ENCODE data around the gene NUDT3. TPM values are rescaled to one million over a fixed set of nuclear protein-coding genes. Genes with fewer than 3 reads are reported as not detected.

Gene NUDT3
- total and polyA plus RNA-seq, 9 of the 15 experiments (the other 6 are each of a cell fraction or from before 2014, with no cell fraction given) = 5.4 to 81.2 (median 56.4) TPM

DNA sequence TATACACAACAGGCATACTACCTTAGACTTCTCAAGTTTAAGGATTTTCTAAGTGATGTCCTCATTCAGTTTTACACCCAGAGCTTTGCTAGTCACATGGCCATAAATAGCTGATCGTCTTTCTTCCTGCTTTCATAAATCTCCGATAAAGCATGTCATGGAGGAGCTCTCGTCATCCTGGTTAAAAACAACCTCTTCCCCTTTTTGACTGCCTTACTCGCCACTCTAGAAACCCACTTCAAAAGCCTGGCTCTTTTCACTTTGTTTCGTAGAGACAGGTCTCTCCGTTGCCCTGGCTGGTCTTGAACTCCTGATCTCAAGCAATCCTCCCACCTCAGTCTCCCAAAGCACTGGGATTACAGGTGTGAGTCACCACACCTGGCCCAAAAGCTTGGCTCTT lies 76.7 kb downstream of the NUDT3 start (continued):
- TF ChIP-seq CXXC5 (CRISPR knock-in tag; IDR thresholded peaks at IDR 0.05) = peak; percentile 72
- TF ChIP-seq, protein P1, sequence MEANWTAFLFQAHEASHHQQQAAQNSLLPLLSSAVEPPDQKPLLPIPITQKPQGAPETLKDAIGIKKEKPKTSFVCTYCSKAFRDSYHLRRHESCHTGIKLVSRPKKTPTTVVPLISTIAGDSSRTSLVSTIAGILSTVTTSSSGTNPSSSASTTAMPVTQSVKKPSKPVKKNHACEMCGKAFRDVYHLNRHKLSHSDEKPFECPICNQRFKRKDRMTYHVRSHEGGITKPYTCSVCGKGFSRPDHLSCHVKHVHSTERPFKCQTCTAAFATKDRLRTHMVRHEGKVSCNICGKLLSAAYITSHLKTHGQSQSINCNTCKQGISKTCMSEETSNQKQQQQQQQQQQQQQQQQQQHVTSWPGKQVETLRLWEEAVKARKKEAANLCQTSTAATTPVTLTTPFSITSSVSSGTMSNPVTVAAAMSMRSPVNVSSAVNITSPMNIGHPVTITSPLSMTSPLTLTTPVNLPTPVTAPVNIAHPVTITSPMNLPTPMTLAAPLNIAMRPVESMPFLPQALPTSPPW (CRISPR knock-in tag; IDR thresholded peaks at IDR 0.05) = peak; percentile 23; the same call in 1 of the 2 replicates
- no peak for TF ChIP-seq RUNX1 (IDR thresholded peaks at IDR 0.05; ENCODE audit: low read depth)
- no peak for TF ChIP-seq EGR1 (conservative IDR thresholded peaks at IDR 0.05)
- TF ChIP-seq XRCC3 (IDR thresholded peaks at IDR 0.05) = no peak
- TF ChIP-seq POLR2B (IDR thresholded peaks at IDR 0.05; ENCODE audit: low read depth, partially characterized antibody) = no peak
- TF ChIP-seq SRSF7 (optimal IDR thresholded peaks at IDR 0.05; ENCODE audit: low read depth, low read length) = no peak
- no peak for TF ChIP-seq ZNF324 (CRISPR knock-in tag; IDR thresholded peaks at IDR 0.05)
- TF ChIP-seq ETS2 (tag; IDR thresholded peaks at IDR 0.05; ENCODE audit: borderline replicate concordance, poor library complexity, severe bottlenecking) = no peak
- TF ChIP-seq CBX2 (IDR thresholded peaks at IDR 0.05; ENCODE audit: insufficient read depth, low read length, poor library complexity, severe bottlenecking) = no peak
- TF ChIP-seq, protein P2, sequence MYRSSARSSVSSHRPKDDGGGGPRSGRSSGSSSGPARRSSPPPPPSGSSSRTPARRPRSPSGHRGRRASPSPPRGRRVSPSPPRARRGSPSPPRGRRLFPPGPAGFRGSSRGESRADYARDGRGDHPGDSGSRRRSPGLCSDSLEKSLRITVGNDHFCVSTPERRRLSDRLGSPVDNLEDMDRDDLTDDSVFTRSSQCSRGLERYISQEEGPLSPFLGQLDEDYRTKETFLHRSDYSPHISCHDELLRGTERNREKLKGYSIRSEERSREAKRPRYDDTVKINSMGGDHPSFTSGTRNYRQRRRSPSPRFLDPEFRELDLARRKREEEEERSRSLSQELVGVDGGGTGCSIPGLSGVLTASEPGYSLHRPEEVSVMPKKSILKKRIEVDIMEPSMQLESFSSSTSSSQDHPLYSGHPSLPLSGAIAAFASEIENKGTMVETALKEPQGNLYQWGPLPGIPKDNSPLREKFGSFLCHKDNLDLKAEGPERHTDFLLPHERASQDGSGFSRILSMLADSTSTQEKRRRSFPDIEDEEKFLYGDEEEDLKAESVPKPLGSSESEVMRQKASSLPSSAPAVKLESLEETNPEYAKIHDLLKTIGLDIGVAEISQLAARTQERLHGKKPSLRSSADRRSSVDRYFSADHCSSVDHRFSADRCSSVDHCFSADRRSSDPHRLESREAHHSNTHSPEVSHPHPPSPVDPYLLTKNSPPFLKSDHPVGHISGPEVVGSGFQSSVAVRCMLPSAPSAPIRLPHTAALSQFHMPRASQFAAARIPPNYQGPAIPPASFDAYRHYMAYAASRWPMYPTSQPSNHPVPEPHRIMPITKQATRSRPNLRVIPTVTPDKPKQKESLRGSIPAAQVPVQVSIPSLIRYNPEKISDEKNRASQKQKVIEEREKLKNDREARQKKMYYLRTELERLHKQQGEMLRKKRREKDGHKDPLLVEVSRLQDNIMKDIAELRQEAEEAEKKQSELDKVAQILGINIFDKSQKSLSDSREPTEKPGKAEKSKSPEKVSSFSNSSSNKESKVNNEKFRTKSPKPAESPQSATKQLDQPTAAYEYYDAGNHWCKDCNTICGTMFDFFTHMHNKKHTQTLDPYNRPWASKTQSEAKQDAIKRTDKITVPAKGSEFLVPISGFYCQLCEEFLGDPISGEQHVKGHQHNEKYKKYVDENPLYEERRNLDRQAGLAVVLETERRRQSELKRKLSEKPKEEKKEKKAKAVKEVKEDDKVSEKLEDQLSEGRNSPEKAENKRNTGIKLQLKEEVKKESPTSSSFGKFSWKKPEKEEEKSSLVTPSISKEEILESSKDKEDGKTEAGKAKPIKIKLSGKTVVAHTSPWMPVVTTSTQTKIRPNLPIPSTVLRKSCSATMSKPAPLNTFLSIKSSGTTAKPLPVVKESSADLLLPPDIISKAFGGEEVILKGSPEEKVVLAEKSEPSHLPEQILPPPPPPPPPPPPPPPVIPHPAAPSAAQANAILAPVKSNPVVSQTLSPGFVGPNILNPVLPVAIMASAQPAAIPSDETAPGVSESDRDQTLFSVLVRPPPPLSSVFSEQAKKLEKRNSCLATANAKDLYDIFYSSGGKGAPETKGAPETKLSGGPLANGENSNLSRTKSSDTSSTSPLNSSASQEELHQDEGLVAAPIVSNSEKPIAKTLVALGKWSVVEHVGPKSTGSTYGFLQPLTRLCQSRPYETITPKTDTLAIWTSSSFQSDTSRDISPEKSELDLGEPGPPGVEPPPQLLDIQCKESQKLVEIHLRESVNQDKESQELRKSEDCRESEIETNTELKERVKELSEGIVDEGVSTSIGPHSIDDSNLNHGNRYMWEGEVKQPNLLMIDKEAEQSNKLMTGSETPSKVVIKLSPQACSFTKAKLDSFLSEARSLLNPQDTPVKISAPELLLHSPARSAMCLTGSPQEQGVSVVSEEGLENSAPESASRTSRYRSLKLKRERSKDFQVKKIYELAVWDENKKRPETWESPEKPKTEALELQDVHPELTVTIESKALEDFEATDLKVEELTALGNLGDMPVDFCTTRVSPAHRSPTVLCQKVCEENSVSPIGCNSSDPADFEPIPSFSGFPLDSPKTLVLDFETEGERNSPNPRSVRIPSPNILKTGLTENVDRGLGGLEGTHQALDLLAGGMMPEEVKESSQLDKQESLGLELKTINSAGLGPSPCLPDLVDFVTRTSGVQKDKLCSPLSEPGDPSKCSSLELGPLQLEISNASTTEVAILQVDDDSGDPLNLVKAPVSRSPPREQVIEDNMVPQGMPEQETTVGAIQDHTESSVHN (IDR thresholded peaks at IDR 0.05; ENCODE audit: borderline replicate concordance in 1 of 2, low read depth in 1 of 2) = no peak
- 0 out of 2 replicates have a peak, but pooled peaks have one; percentile 9 for TF ChIP-seq NFXL1 (CRISPR knock-in tag; IDR thresholded peaks at IDR 0.05)
- TF ChIP-seq ZNF239 (CRISPR knock-in tag; IDR thresholded peaks at IDR 0.05) = peak; percentile 77
- TF ChIP-seq PCBP1 (IDR thresholded peaks at IDR 0.05; ENCODE audit: low read depth, low read length, poor library complexity, severe bottlenecking) = no peak
- TF ChIP-seq SIX5 (IDR thresholded peaks at IDR 0.05; ENCODE audit: borderline replicate concordance in 1 of 2, insufficient read depth in 1 of 2, low read depth in 1 of 2, low read length in 2 of 2) = no peak
